ENCODE measurements around the gene EXOC7. TPM values are rescaled to one million over a fixed set of nuclear protein-coding genes. Genes with fewer than 3 reads are reported as not detected.

EXOC7 gene
- 100 to 1,000 TPM in 1 of 3 donors, 10 to 100 TPM in 2; 91.4 to 103 (median 93.9) TPM for total RNA-seq

GRCh38 chr17:76103274-76104139 is at the start of gene EXOC7:
Gene EXOC7, minus strand, starts transcription at chr17:76103787. Its CDS starts 95 bp downstream, at chr17:76103692.
- Histone ChIP-seq H3K27ac (peak within 1 kb of the TSS; percentile 88 to 89), H3K4me1 (peaks cover 0 to 14% of the 10 kb centered on the region in 2 donors), H3K4me3 (peak within 1 kb of the TSS; percentile 63 to 88 (median 87)), H3K27me3 (no peaks in the 10 kb centered on the region), H3K36me3 (no peaks in the 10 kb centered on the region), H3K9me3 (no peaks in the 10 kb centered on the region)
- TF ChIP-seq, protein P1, sequence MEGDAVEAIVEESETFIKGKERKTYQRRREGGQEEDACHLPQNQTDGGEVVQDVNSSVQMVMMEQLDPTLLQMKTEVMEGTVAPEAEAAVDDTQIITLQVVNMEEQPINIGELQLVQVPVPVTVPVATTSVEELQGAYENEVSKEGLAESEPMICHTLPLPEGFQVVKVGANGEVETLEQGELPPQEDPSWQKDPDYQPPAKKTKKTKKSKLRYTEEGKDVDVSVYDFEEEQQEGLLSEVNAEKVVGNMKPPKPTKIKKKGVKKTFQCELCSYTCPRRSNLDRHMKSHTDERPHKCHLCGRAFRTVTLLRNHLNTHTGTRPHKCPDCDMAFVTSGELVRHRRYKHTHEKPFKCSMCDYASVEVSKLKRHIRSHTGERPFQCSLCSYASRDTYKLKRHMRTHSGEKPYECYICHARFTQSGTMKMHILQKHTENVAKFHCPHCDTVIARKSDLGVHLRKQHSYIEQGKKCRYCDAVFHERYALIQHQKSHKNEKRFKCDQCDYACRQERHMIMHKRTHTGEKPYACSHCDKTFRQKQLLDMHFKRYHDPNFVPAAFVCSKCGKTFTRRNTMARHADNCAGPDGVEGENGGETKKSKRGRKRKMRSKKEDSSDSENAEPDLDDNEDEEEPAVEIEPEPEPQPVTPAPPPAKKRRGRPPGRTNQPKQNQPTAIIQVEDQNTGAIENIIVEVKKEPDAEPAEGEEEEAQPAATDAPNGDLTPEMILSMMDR (IDR thresholded peaks at IDR 0.05), result peak in 2 of 3 donors; percentile 10 to 13
- peak in 2 of 3 donors; percentile 50 to 79 for TF ChIP-seq POLR2AphosphoS5 (IDR thresholded peaks at IDR 0.05)
- peak; percentile 28 for TF ChIP-seq POLR2A (IDR thresholded peaks at IDR 0.05)
- intact Hi-C loops (cut with DNase I; ENCODE audit: low total_unique reads), result no loop called here
- peak; percentile 86 to 91 for DNase-seq (ENCODE audit: low spot score in 2 of 2)

- Histone ChIP-seq H3K27me3 (no peaks in the 10 kb centered on the region), H3K27ac (no peak overlapping the region), H3K4me3 (no peak overlapping the region), H3K4me1 (no peaks in the 10 kb centered on the region), H3K36me3 (no peaks in the 10 kb centered on the region), H3K9me3 (no peaks in the 10 kb centered on the region)
- peak in 1 of 2 donors; percentile 10 for DNase-seq (ENCODE audit: low spot score in 2 of 2)
- intact Hi-C loops (cut with DNase I; ENCODE audit: low total_unique reads), result no loop called here
- TF ChIP-seq POLR2A (IDR thresholded peaks at IDR 0.05) (no peak), POLR2AphosphoS5 (IDR thresholded peaks at IDR 0.05) (no peak)
- TF ChIP-seq, protein P1 (IDR thresholded peaks at IDR 0.05), result no peak
These were observed 49.6 kb upstream of the EXOC7 start for GRCh38 chr17:76153202-76153601.

GRCh38 chr17:76152591-76152990 is 49.0 kb upstream of the EXOC7 start:
- Histone ChIP-seq H3K4me1 (no peaks in the 10 kb centered on the region), H3K27me3 (no peaks in the 10 kb centered on the region), H3K9me3 (no peaks in the 10 kb centered on the region), H3K27ac (no peak overlapping the region), H3K36me3 (no peaks in the 10 kb centered on the region), H3K4me3 (no peak overlapping the region)
- intact Hi-C loops (cut with DNase I; ENCODE audit: low total_unique reads), result no loop called here
- TF ChIP-seq POLR2AphosphoS5 (IDR thresholded peaks at IDR 0.05) (no peak), POLR2A (IDR thresholded peaks at IDR 0.05) (no peak)
- TF ChIP-seq, protein P1 (IDR thresholded peaks at IDR 0.05), result no peak
- peak in 1 of 2 donors; percentile 15 for DNase-seq (ENCODE audit: low spot score in 2 of 2)

DNA sequence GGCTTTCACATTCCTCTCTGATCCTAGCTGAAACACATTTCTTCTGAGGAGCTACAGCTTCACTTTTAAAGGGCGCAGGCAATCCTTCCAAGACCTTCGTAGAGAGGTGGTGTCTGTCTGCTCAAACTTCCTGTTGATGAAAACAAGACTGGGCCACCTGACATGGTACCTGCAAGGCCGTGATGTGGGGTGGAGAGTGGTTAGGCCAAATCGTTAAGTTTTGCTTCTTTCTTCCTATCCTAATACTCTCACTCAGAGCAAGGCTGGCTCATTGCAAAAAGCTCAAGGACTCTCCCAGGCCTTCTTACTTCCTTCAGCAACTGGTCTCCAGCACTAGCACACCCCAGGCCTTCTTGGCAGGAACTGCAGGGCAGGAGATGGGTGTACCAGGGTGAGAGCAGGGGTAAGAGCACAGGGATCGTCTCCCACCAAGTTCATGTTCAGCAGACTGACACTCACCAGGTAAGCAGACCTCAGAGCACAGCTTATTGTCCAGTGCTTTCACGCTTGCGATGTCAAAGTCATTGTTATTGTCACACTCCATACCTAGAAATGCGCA is 48.4 kb upstream of the EXOC7 start:
- H3K9me3 ChIP-seq, result no peaks in the 10 kb centered on the region
- H3K27me3 ChIP-seq, result no peaks in the 10 kb centered on the region
- no peaks in the 10 kb centered on the region for H3K36me3 ChIP-seq
- no peak for DNase-seq (ENCODE audit: low spot score in 2 of 2)
- H3K4me1 ChIP-seq, result no peaks in the 10 kb centered on the region
- intact Hi-C loops (cut with DNase I; ENCODE audit: low total_unique reads), result no loop called here
- H3K4me3 ChIP-seq, result no peak overlapping the region
- TF ChIP-seq POLR2A (IDR thresholded peaks at IDR 0.05), result no peak
- TF ChIP-seq POLR2AphosphoS5 (IDR thresholded peaks at IDR 0.05), result no peak
- TF ChIP-seq, protein P1 (IDR thresholded peaks at IDR 0.05), result no peak
- H3K27ac ChIP-seq, result no peak overlapping the region

All from breast epithelium (tissue), 4 donors.